ENCODE data around the gene DHX35. TPM values are rescaled to one million over a fixed set of nuclear protein-coding genes. Genes with fewer than 3 reads are reported as not detected.
A peak's percentile ranks its signal among the peaks of the same experiment; 100 is the strongest.
"Not testable (repeated sequence)": the region's sequence is repeated elsewhere in the genome, so short reads cannot be mapped to it uniquely, and the experiment has no call there.

DHX35 gene
- total RNA-seq, 1 donor from 2014 or later = 11.3 TPM

- ATAC-seq (no peak), DNase-seq (ENCODE audit: low spot score) (no peak)
- intact Hi-C loops (cut with DNase I) = loop anchor here (1.0 kb wide), 1 partner anchor 21 kb away; no protein-coding TSS in a partner anchor
These were observed 7.6 kb downstream of the DHX35 start for GRCh38 chr20:38969708-38970107.

GRCh38 chr20:38970302-38970701 is 8.2 kb downstream of the DHX35 start:
- ATAC-seq (no peak), DNase-seq (ENCODE audit: low spot score) (no peak)
- intact Hi-C loops (cut with DNase I) = loop anchor here (1.0 kb wide), 1 partner anchor 20 kb away; no protein-coding TSS in a partner anchor

GRCh38 chr20:38973107-38973506 is 11.0 kb downstream of the DHX35 start:
- intact Hi-C loops (cut with DNase I) = no loop called here
- DNase-seq (ENCODE audit: low spot score) (no peak), ATAC-seq (no peak)

GRCh38 chr20:38973645-38974044 is 11.5 kb downstream of the DHX35 start:
- intact Hi-C loops (cut with DNase I) = no loop called here
- DNase-seq (ENCODE audit: low spot score) (no peak), ATAC-seq (no peak)

- intact Hi-C loops (cut with DNase I) = no loop called here
- no peak for DNase-seq (ENCODE audit: low spot score)
- ATAC-seq = no peak
These were observed 13.5 kb downstream of the DHX35 start for GRCh38 chr20:38975539-38976120.

GRCh38 chr20:38979434-38979833 is 17.3 kb downstream of the DHX35 start:
- intact Hi-C loops (cut with DNase I) = no loop called here
- no peak for ATAC-seq
- no peak for DNase-seq (ENCODE audit: low spot score)

GRCh38 chr20:38979842-38980241 is 17.7 kb downstream of the DHX35 start:
- DNase-seq (ENCODE audit: low spot score) = no peak
- no peak for ATAC-seq
- intact Hi-C loops (cut with DNase I) = no loop called here

GRCh38 chr20:38982291-38982690 is 20.1 kb downstream of the DHX35 start:
- intact Hi-C loops (cut with DNase I) = no loop called here
- ATAC-seq = no peak
- DNase-seq (ENCODE audit: low spot score) = no peak

- intact Hi-C loops (cut with DNase I) = no loop called here
- ATAC-seq (no peak), DNase-seq (ENCODE audit: low spot score) (no peak)
These were observed 22.9 kb downstream of the DHX35 start for GRCh38 chr20:38985060-38985459.

- intact Hi-C loops (cut with DNase I) = no loop called here
- DNase-seq (ENCODE audit: low spot score) (no peak), ATAC-seq (peak; percentile 70)
These were observed 23.5 kb downstream of the DHX35 start for GRCh38 chr20:38985603-38986170.

- no peak for DNase-seq (ENCODE audit: low spot score)
- intact Hi-C loops (cut with DNase I) = no loop called here
- ATAC-seq = no peak
These were observed 24.5 kb downstream of the DHX35 start for GRCh38 chr20:38986663-38987062.

- DNase-seq (ENCODE audit: low spot score) (no peak), ATAC-seq (no peak)
- intact Hi-C loops (cut with DNase I) = no loop called here
These were observed 25.6 kb downstream of the DHX35 start for GRCh38 chr20:38987777-38988176.

GRCh38 chr20:38990728-38991127 is 28.6 kb downstream of the DHX35 start:
- DNase-seq (ENCODE audit: low spot score) (no peak), ATAC-seq (no peak)
- intact Hi-C loops (cut with DNase I) = loop anchor here (1.0 kb wide), 1 partner anchor 20 kb away; no protein-coding TSS in a partner anchor

GRCh38 chr20:38991814-38992704 is 29.9 kb downstream of the DHX35 start:
- DNase-seq (ENCODE audit: low spot score) (no peak), ATAC-seq (no peak)
- intact Hi-C loops (cut with DNase I) = no loop called here

- no peak for DNase-seq (ENCODE audit: low spot score)
These were observed 33.4 kb downstream of the DHX35 start for GRCh38 chr20:38995536-38996044.

GRCh38 chr20:38996866-38997265 is 34.7 kb downstream of the DHX35 start:
- DNase-seq (ENCODE audit: low spot score); intact Hi-C loops (cut with DNase I); ATAC-seq: not testable (repeated sequence)

More at GRCh38 chr20:38995536-38996044, 33.4 kb downstream of the DHX35 start:
- no peak for ATAC-seq
- intact Hi-C loops (cut with DNase I) = no loop called here

- intact Hi-C loops (cut with DNase I) = no loop called here
- DNase-seq (ENCODE audit: low spot score) (no peak), ATAC-seq (no peak)
These were observed 35.5 kb downstream of the DHX35 start for GRCh38 chr20:38997622-38998021.

- ATAC-seq = no peak
These were observed 37.1 kb downstream of the DHX35 start for GRCh38 chr20:38999217-38999616.

GRCh38 chr20:38999965-39000910 is 38.1 kb downstream of the DHX35 start:
- no peak for DNase-seq (ENCODE audit: low spot score)
- no peak for ATAC-seq
- intact Hi-C loops (cut with DNase I) = no loop called here

More at GRCh38 chr20:38999217-38999616, 37.1 kb downstream of the DHX35 start:
- intact Hi-C loops (cut with DNase I) = no loop called here
- no peak for DNase-seq (ENCODE audit: low spot score)
